Body of pancreas (tissue), 4 donors: ENCODE measurements around the gene IMMT. TPM values are rescaled to one million over a fixed set of nuclear protein-coding genes. Genes with fewer than 3 reads are reported as not detected.

ENCODE experiments used
- ATAC-seq: fragments of 150-250 bp; one replicate; pipeline ENCODE4 v1.9.1; 2016
- DNase-seq, 4 donors: peaks; one replicate each; pipeline ENCODE4 v3.0.0-alpha.2; 2019
- H3K27ac ChIP-seq, 4 donors: fragments of 200-600 bp; sonication (generic); 1 replicate in 3 of 4; 2 replicates in 1 of 4; pipeline versions ENCODE4 v1.5.1 to v1.6.1; 2016 to 2019; ENCODE audit warnings: mild to moderate bottlenecking in 1 of 4, mixed read lengths in 1 of 4, moderate library complexity in 1 of 4
- H3K27me3 ChIP-seq, 2 donors: fragments of 200-600 bp; sonication (generic); one replicate each; pipeline ENCODE4 v1.6.0; 2016; ENCODE audit warnings: mild to moderate bottlenecking in 1 of 2
- H3K36me3 ChIP-seq, 2 donors: fragments of 200-600 bp; sonication (generic); replicated peaks in 1 of 2; 2 replicates each; pipeline ENCODE4 v1.5.1; 2016; ENCODE audit warnings: low read depth in 2 of 2; ENCODE audit not compliant: insufficient read depth in 1 of 2
- H3K4me1 ChIP-seq: fragments of 200-600 bp; sonication (generic); one replicate; pipeline ENCODE4 v1.6.0; 2016
- H3K4me3 ChIP-seq, 2 donors: fragments of 200-600 bp; sonication (generic); 1 replicate in 1 of 2; 2 replicates in 1 of 2; pipeline ENCODE4 v1.5.1; 2016 to 2019
- H3K9me3 ChIP-seq, 3 donors: fragments of 200-600 bp; sonication (generic); 1 replicate in 2 of 3; 2 replicates in 1 of 3; pipeline ENCODE4 v1.5.1; 2016
- CTCF ChIP-seq, 7 experiments: fragments of 450-650 bp in 4 of 7; fragments of 200-600 bp in 3 of 7; sonication (generic) in 3 of 7; IDR thresholded peaks; one replicate each; pipeline ENCODE4 v1.5.1; 2016 to 2019; ENCODE audit warnings: antibody characterized with exemption in 7 of 7
- POLR2A ChIP-seq, 3 donors: fragments of 450-650 bp; IDR thresholded peaks; one replicate each; pipeline ENCODE4 v1.6.1; 2016; ENCODE audit warnings: antibody characterized with exemption in 3 of 3, mild to moderate bottlenecking in 2 of 3
- WGBS, 2 donors: methylation state at CpG; one replicate each; pipeline ENCODE4 v1.1.5; 2017; 5-methylcytosine and 5-hydroxymethylcytosine counted together
- intact Hi-C: fragments of 100-400 bp; cut with DNase I; formaldehyde crosslinking; loops from one replicate; pipeline ENCODE4 v1.15.1; 2023
- total RNA-seq, 2 donors: library from RNA; depleted of rRNA; stranded (reverse); fragments of >200 nt; gene quantifications; one replicate each; pipeline ENCODE4 v1.1.0, GENCODE V29; 2016

IMMT gene
- total RNA-seq, 2 donors from 2014 or later, result 37.1 to 46.1 TPM

GRCh38 chr2:86240251-86240650, 45.0 kb upstream of the IMMT start:
- WGBS, 2 donors, result 89 to 94% methylated on average over 14 of the region's 14 CpGs
- no peaks in the 10 kb centered on the region for H3K36me3 ChIP-seq
- peaks cover 21% of the 10 kb centered on the region for H3K4me1 ChIP-seq
- no peaks in the 10 kb centered on the region for H3K27me3 ChIP-seq
- TF ChIP-seq CTCF (IDR thresholded peaks at IDR 0.05) (no peak), POLR2A (IDR thresholded peaks at IDR 0.05) (no peak)
- no peak overlapping the region for H3K4me3 ChIP-seq
- H3K9me3 ChIP-seq, result no peaks in the 10 kb centered on the region
- DNase-seq (no peak), ATAC-seq (no peak)
- no peak overlapping the region for H3K27ac ChIP-seq
- intact Hi-C loops, result no loop called here

GRCh38 chr2:86239745-86240144, 44.5 kb upstream of the IMMT start:
- no peak overlapping the region for H3K27ac ChIP-seq
- intact Hi-C loops, result no loop called here
- TF ChIP-seq POLR2A (IDR thresholded peaks at IDR 0.05), result no peak
- no peak for TF ChIP-seq CTCF (IDR thresholded peaks at IDR 0.05)
- DNase-seq, result no peak
- ATAC-seq, result no peak
- no peaks in the 10 kb centered on the region for H3K27me3 ChIP-seq
- peaks cover 16% of the 10 kb centered on the region for H3K4me1 ChIP-seq
- no peak overlapping the region for H3K4me3 ChIP-seq
- 80 to 86% methylated on average over 7 to 8 of the region's 8 CpGs for WGBS, 2 donors
- H3K9me3 ChIP-seq, result no peaks in the 10 kb centered on the region
- H3K36me3 ChIP-seq, result no peaks in the 10 kb centered on the region

GRCh38 chr2:86239326-86239725, 44.1 kb upstream of the IMMT start:
- no peak for TF ChIP-seq CTCF (IDR thresholded peaks at IDR 0.05)
- TF ChIP-seq POLR2A (IDR thresholded peaks at IDR 0.05), result no peak
- peaks cover 12% of the 10 kb centered on the region for H3K4me1 ChIP-seq
- no peaks in the 10 kb centered on the region for H3K9me3 ChIP-seq
- H3K27ac ChIP-seq, result no peak overlapping the region
- no peaks in the 10 kb centered on the region for H3K27me3 ChIP-seq
- H3K4me3 ChIP-seq, result no peak overlapping the region
- WGBS, 2 donors, result 63 to 95% methylated on average over 4 of the region's 4 CpGs
- intact Hi-C loops, result no loop called here
- ATAC-seq, result no peak
- no peak for DNase-seq
- no peaks in the 10 kb centered on the region for H3K36me3 ChIP-seq

- Histone ChIP-seq H3K9me3 (no peaks in the 10 kb centered on the region), H3K4me1 (peaks cover 2% of the 10 kb centered on the region), H3K27me3 (no peaks in the 10 kb centered on the region), H3K4me3 (no peak overlapping the region), H3K27ac (no peak overlapping the region), H3K36me3 (no peaks in the 10 kb centered on the region)
- intact Hi-C loops, result no loop called here
- DNase-seq (no peak), ATAC-seq (no peak)
- 83 to 97% methylated on average over 5 of the region's 5 CpGs for WGBS, 2 donors
- TF ChIP-seq POLR2A (IDR thresholded peaks at IDR 0.05) (no peak), CTCF (IDR thresholded peaks at IDR 0.05) (no peak)
Observed at GRCh38 chr2:86238354-86238753, 43.1 kb upstream of the IMMT start.

- H3K4me3 ChIP-seq, result no peak overlapping the region
- H3K4me1 ChIP-seq, result no peaks in the 10 kb centered on the region
- H3K36me3 ChIP-seq, result no peaks in the 10 kb centered on the region
- no peak for TF ChIP-seq CTCF (IDR thresholded peaks at IDR 0.05)
- TF ChIP-seq POLR2A (IDR thresholded peaks at IDR 0.05), result no peak
- intact Hi-C loops, result no loop called here
- no peak overlapping the region for H3K27ac ChIP-seq
- no peak for ATAC-seq
- H3K27me3 ChIP-seq, result no peaks in the 10 kb centered on the region
- 77 to 80% methylated on average over 5 of the region's 5 CpGs for WGBS, 2 donors
- H3K9me3 ChIP-seq, result no peaks in the 10 kb centered on the region
- DNase-seq, result no peak
Observed at GRCh38 chr2:86237172-86237571, 41.9 kb upstream of the IMMT start.
